IMR-90 (cell line): ENCODE data around the gene POU2AF1. TPM values are rescaled to one million over a fixed set of nuclear protein-coding genes. Genes with fewer than 3 reads are reported as not detected.

Experiments used
- ATAC-seq: fragments of 200-7000 bp; cut with Tn5 transposase; 2 replicates; pipeline ENCODE4 v1.9.1; 2020; ENCODE audit warnings: low read depth, mild to moderate bottlenecking, moderate library complexity
- BruUV-seq: library from RNA; stranded (reverse); fragments of 400-500 nt; replicated peaks from 2 replicates; lab custom pipeline; 2021; lab: Mats Ljungman, UMichigan
- CTCF ChIA-PET: fragments of 300-600 bp; formaldehyde crosslinking; extraction: SDS; loops from one replicate; lab custom pipeline; 2021; ENCODE audit warnings: antibody characterized with exemption; lab: Yijun Ruan, JAX
- POLR2A ChIA-PET: fragments of 300-600 bp; sonication (Branson Sonifier 250); formaldehyde crosslinking; loops from one replicate; lab custom pipeline; 2022; ENCODE audit warnings: antibody characterized with exemption; ENCODE audit not compliant: unreplicated experiment; lab: Charles Lee
- DNase-seq: peaks from one replicate; pipeline ENCODE4 v3.0.0; 2013
- H2AFZ ChIP-seq: replicated peaks from 2 replicates; pipeline ENCODE3; 2013; ENCODE audit warnings: low read length, mild to moderate bottlenecking; ENCODE audit not compliant: poor library complexity
- H2AK5ac ChIP-seq: 2 replicates; pipeline ENCODE4 v1.6.1; 2013; ENCODE audit warnings: low read depth, low read length, inconsistent platforms
- H2AK9ac ChIP-seq: replicated peaks from 2 replicates; pipeline ENCODE3; 2013; ENCODE audit warnings: mild to moderate bottlenecking, low read depth, low read length, moderate library complexity; ENCODE audit not compliant: poor library complexity
- H2BK120ac ChIP-seq: 2 replicates; pipeline ENCODE4 v1.6.1; 2013; ENCODE audit warnings: low read depth, low read length, inconsistent platforms
- H2BK15ac ChIP-seq: 3 replicates; pipeline ENCODE4 v1.6.1; 2013; ENCODE audit warnings: low read depth, low read length, inconsistent platforms
- H2BK20ac ChIP-seq: 2 replicates; pipeline ENCODE4 v1.6.1; 2013; ENCODE audit warnings: low read depth, mild to moderate bottlenecking, inconsistent platforms, low read length, moderate library complexity
- H2BK5ac ChIP-seq: 2 replicates; pipeline ENCODE4 v1.6.1; 2013; ENCODE audit warnings: mild to moderate bottlenecking, low read depth, low read length, inconsistent platforms; ENCODE audit not compliant: poor library complexity, severe bottlenecking
- H3K14ac ChIP-seq: replicated peaks from 2 replicates; pipeline ENCODE4 v1.6.1; 2013; ENCODE audit warnings: low read depth, low read length, inconsistent platforms
- H3K18ac ChIP-seq: 2 replicates; pipeline ENCODE4 v1.6.1; 2013; ENCODE audit warnings: low read depth, low read length, control low read depth
- H3K23ac ChIP-seq: 2 replicates; pipeline ENCODE4 v1.6.1; 2013; ENCODE audit warnings: low read depth, low read length, inconsistent platforms
- H3K27ac ChIP-seq: 2 replicates; pipeline ENCODE4 v1.5.1; 2013; ENCODE audit warnings: mild to moderate bottlenecking, control low read depth, low read length; ENCODE audit not compliant: insufficient read depth
- H3K27me3 ChIP-seq: 2 replicates; pipeline ENCODE4 v1.6.1; 2013; ENCODE audit warnings: low read length; ENCODE audit not compliant: control insufficient read depth, insufficient read depth
- H3K36me3 ChIP-seq: 2 replicates; pipeline ENCODE4 v1.6.1; 2013; ENCODE audit warnings: low read length, mixed read lengths; ENCODE audit not compliant: control insufficient read depth, insufficient read depth
- H3K4ac ChIP-seq: 2 replicates; pipeline ENCODE4 v1.6.1; 2013; ENCODE audit warnings: low read depth, low read length, inconsistent platforms
- H3K4me1 ChIP-seq: 2 replicates; pipeline ENCODE4 v1.6.1; 2013; ENCODE audit warnings: low read length, mixed read lengths; ENCODE audit not compliant: control insufficient read depth, insufficient read depth
- H3K4me2 ChIP-seq: 2 replicates; pipeline ENCODE4 v1.6.1; 2013; ENCODE audit warnings: low read depth, mild to moderate bottlenecking, control low read depth, low read length, moderate library complexity
- H3K4me3 ChIP-seq: 2 replicates; pipeline ENCODE4 v1.5.1; 2013; ENCODE audit warnings: low read depth, mild to moderate bottlenecking, control low read depth, low read length, moderate library complexity; ENCODE audit not compliant: insufficient read depth
- H3K56ac ChIP-seq: 2 replicates; pipeline ENCODE4 v1.6.1; 2013; ENCODE audit warnings: low read length, inconsistent platforms; ENCODE audit not compliant: insufficient read depth; ENCODE audit errors: extremely low read depth
- H3K79me1 ChIP-seq, 2 experiments: 2 replicates each; pipeline ENCODE4 v1.6.1; 2013; ENCODE audit warnings: low read length in 2 of 2, inconsistent platforms in 1 of 2, low read depth in 1 of 2
- H3K9ac ChIP-seq: 2 replicates; pipeline ENCODE4 v1.6.1; 2013; ENCODE audit warnings: low read depth, low read length, control low read depth
- H3K9me1 ChIP-seq: 2 replicates; pipeline ENCODE4 v1.6.1; 2013; ENCODE audit warnings: low read length, inconsistent platforms; ENCODE audit not compliant: insufficient read depth
- H3K9me3 ChIP-seq: 2 replicates; pipeline ENCODE4 v1.6.1; 2013; ENCODE audit warnings: low read length; ENCODE audit not compliant: control insufficient read depth, insufficient read depth
- H4K20me1 ChIP-seq: 2 replicates; pipeline ENCODE4 v1.6.1; 2013; ENCODE audit warnings: low read length, inconsistent platforms; ENCODE audit not compliant: insufficient read depth
- H4K5ac ChIP-seq: 2 replicates; pipeline ENCODE4 v1.6.1; 2013; ENCODE audit warnings: mild to moderate bottlenecking, low read depth, low read length, control low read depth
- H4K8ac ChIP-seq, 2 experiments: 2 replicates each; pipeline ENCODE4 v1.6.1; 2013; ENCODE audit warnings: low read depth in 2 of 2, low read length in 2 of 2, control low read depth in 1 of 2, inconsistent platforms in 1 of 2
- H4K91ac ChIP-seq: 2 replicates; pipeline ENCODE4 v1.6.1; 2013; ENCODE audit warnings: low read depth, low read length, inconsistent platforms; ENCODE audit not compliant: insufficient read depth
- BHLHE40 ChIP-seq: fragments of 150-350 bp; IDR thresholded peaks from 2 replicates; pipeline ENCODE4 v1.6.1; 2016; ENCODE audit warnings: mild to moderate bottlenecking, low read depth, low read length
- CEBPB ChIP-seq: IDR thresholded peaks from 2 replicates; pipeline ENCODE4 v1.6.1; 2012; ENCODE audit warnings: low read depth, low read length, improper control_type of control experiment
- CHD1 ChIP-seq: IDR thresholded peaks from 2 replicates; pipeline ENCODE4 v1.6.1; 2012; ENCODE audit warnings: low read depth, low read length, improper control_type of control experiment
- CTCF ChIP-seq: conservative IDR thresholded peaks from 2 replicates; pipeline ENCODE4 v1.5.1; 2012; ENCODE audit warnings: mild to moderate bottlenecking, low read depth, low read length, improper control_type of control experiment
- ELK1 ChIP-seq: fragments of 150-350 bp; IDR thresholded peaks from 2 replicates; pipeline ENCODE4 v1.6.1; 2016; ENCODE audit warnings: low read depth, mild to moderate bottlenecking, low read length, moderate library complexity, borderline replicate concordance
- FOS ChIP-seq: fragments of 150-350 bp; IDR thresholded peaks from 2 replicates; pipeline ENCODE4 v1.6.1; 2016; ENCODE audit warnings: low read depth, low read length
- MAFK ChIP-seq: IDR thresholded peaks from 2 replicates; pipeline ENCODE4 v1.6.1; 2012; ENCODE audit warnings: low read depth, low read length, improper control_type of control experiment
- MAZ ChIP-seq: IDR thresholded peaks from 2 replicates; pipeline ENCODE4 v1.6.1; 2012; ENCODE audit warnings: low read depth, mild to moderate bottlenecking, low read length, improper control_type of control experiment, moderate library complexity, borderline replicate concordance
- MXI1 ChIP-seq: IDR thresholded peaks from 2 replicates; pipeline ENCODE4 v1.6.1; 2012; ENCODE audit warnings: low read depth, mild to moderate bottlenecking, low read length, moderate library complexity, borderline replicate concordance
- NFE2L2 ChIP-seq: fragments of 150-350 bp; IDR thresholded peaks from 2 replicates; pipeline ENCODE4 v1.6.1; 2016; ENCODE audit warnings: low read depth, mild to moderate bottlenecking, low read length
- POLR2A ChIP-seq: IDR thresholded peaks from 2 replicates; pipeline ENCODE4 v1.6.1; 2012; ENCODE audit warnings: mild to moderate bottlenecking, low read depth, low read length
- RAD21 ChIP-seq: IDR thresholded peaks from 2 replicates; pipeline ENCODE4 v1.6.1; 2012; ENCODE audit warnings: low read length, improper control_type of control experiment
- RCOR1 ChIP-seq: IDR thresholded peaks from 2 replicates; pipeline ENCODE4 v1.6.1; 2012; ENCODE audit warnings: mild to moderate bottlenecking, low read length, improper control_type of control experiment; ENCODE audit not compliant: insufficient replicate concordance
- RFX5 ChIP-seq: IDR thresholded peaks from 2 replicates; pipeline ENCODE4 v1.8.0; 2012; ENCODE audit warnings: low read depth, mild to moderate bottlenecking, low read length, moderate library complexity
- SMC3 ChIP-seq: fragments of 150-350 bp; IDR thresholded peaks from 2 replicates; pipeline ENCODE4 v1.6.1; 2016; ENCODE audit warnings: low read depth, mild to moderate bottlenecking, antibody characterized with exemption, low read length, moderate library complexity
- USF2 ChIP-seq: fragments of 150-350 bp; IDR thresholded peaks from 2 replicates; pipeline ENCODE4 v1.6.1; 2017; ENCODE audit warnings: mild to moderate bottlenecking, antibody characterized with exemption, low read length, low read depth
- WGBS, 2 experiments: methylation state at CpG; one replicate each; pipeline versions ENCODE4 v1.1.5 to v1.1.7; 2013; ENCODE audit warnings: missing lambda C conversion rate in 2 of 2; ENCODE audit not compliant: insufficient read length in 1 of 2; ENCODE audit errors: extremely low coverage in 2 of 2; 5-methylcytosine and 5-hydroxymethylcytosine counted together
- dilution Hi-C: fragments of 300-500 bp; cut with HindIII; formaldehyde crosslinking; loops from one replicate; pipeline ENCODE4 v1.14.3; 2018; ENCODE audit warnings: low sequenced_read_pairs; ENCODE audit not compliant: unreplicated experiment
- in situ Hi-C: fragments of 300-500 bp; cut with MboI; formaldehyde crosslinking; loops from 3 replicates; pipeline ENCODE4 v1.14.3; 2019; ENCODE audit warnings: low sequenced_read_pairs, inconsistent platforms, mixed read lengths
- intact Hi-C: fragments of 100-400 bp; cut with micrococcal nuclease; formaldehyde crosslinking; loops from 2 replicates; pipeline ENCODE4 v1.10.0; 2022
- polyA plus RNA-seq, 3 experiments: library from polyadenylated mRNA; depleted of rRNA; stranded (reverse); fragments of >200 nt; gene quantifications; 2 replicates each; pipeline ENCODE4 v1.2.3, GENCODE V29; 2012; ENCODE audit warnings: low replicate concordance in 1 of 3
- total RNA-seq: library from RNA; depleted of rRNA; stranded (reverse); fragments of >200 nt; gene quantifications from 2 replicates; pipeline ENCODE4 v1.2.3, GENCODE V29; 2012

POU2AF1 gene
- total and polyA plus RNA-seq, 2 of the 4 experiments (the other 2 are of a cell fraction) = not detected

- no peak overlapping the region for H2AK5ac ChIP-seq
- intact Hi-C loops = no loop called here
- in situ Hi-C loops = no loop called here
- H3K9me3 ChIP-seq = no peaks in the 10 kb centered on the region
- no peak overlapping the region for H4K8ac ChIP-seq
- H3K56ac ChIP-seq = no peak overlapping the region
- peaks cover 27% of the 10 kb centered on the region for H3K27me3 ChIP-seq
- H2AFZ ChIP-seq = no peak overlapping the region
- ChIA-PET CTCF (no interaction called here), POLR2A (no interaction called here)
- H2AK9ac ChIP-seq = peak overlapping the region; percentile 49
- H4K5ac ChIP-seq = no peak overlapping the region
- no peak overlapping the region for H2BK20ac ChIP-seq
- H2BK5ac ChIP-seq = no peak overlapping the region
- no peak overlapping the region for H3K27ac ChIP-seq
- no peaks in the 10 kb centered on the region for H3K4me1 ChIP-seq
- H2BK15ac ChIP-seq = no peak overlapping the region
- H3K18ac ChIP-seq = no peak overlapping the region
- dilution Hi-C loops = no loop called here
- H3K9ac ChIP-seq = no peak overlapping the region
- no peak overlapping the region for H4K91ac ChIP-seq
- no peaks in the 10 kb centered on the region for H4K20me1 ChIP-seq
- DNase-seq = no peak
- ATAC-seq = no peak
- no peaks in the 10 kb centered on the region for H3K9me1 ChIP-seq
- no peak overlapping the region for H3K14ac ChIP-seq
- no CpG with 5 or more reads among the region's 9 CpGs for WGBS, 2 experiments
- no peak overlapping the region for H3K4ac ChIP-seq
- H3K4me2 ChIP-seq = no peak overlapping the region
- no peaks in the 10 kb centered on the region for H3K79me1 ChIP-seq
- no TSS peak for BruUV-seq
- no peak overlapping the region for H2BK120ac ChIP-seq
- no peaks in the 10 kb centered on the region for H3K36me3 ChIP-seq
- H3K4me3 ChIP-seq = no peak overlapping the region
- no peak overlapping the region for H3K23ac ChIP-seq
- TF ChIP-seq NFE2L2 = no peak
- no peak for TF ChIP-seq FOS
- no peak for TF ChIP-seq MAZ
- TF ChIP-seq CEBPB = no peak
- TF ChIP-seq MXI1 = no peak
- TF ChIP-seq RFX5 = no peak
- no peak for TF ChIP-seq RCOR1
- no peak for TF ChIP-seq CHD1
- TF ChIP-seq USF2 = no peak
- no peak for TF ChIP-seq CTCF
- no peak for TF ChIP-seq SMC3
- no peak for TF ChIP-seq POLR2A
- no peak for TF ChIP-seq RAD21
- no peak for TF ChIP-seq ELK1
- TF ChIP-seq BHLHE40 = no peak
- no peak for TF ChIP-seq MAFK
Measured at GRCh38 chr11:111352231-111352746, 26.8 kb downstream of the POU2AF1 start.
